Fibroblast of upper back skin (primary cell): Measurements from ENCODE around the gene PLAC8L1.

Experiments used
- DNase-seq: peaks from one replicate; pipeline ENCODE4 v3.0.0-alpha.2; 2013

PLAC8L1 gene

GRCh38 chr5:146040527-146040926 is 64.8 kb downstream of the PLAC8L1 start:
- DNase-seq, result no peak

- no peak for DNase-seq
These were observed 66.0 kb downstream of the PLAC8L1 start for GRCh38 chr5:146039420-146039819.

GRCh38 chr5:146034605-146035004 is 70.8 kb downstream of the PLAC8L1 start:
- no peak for DNase-seq
